CD4-positive, alpha-beta T cell treated with Interleukin-10 for 1 hour (primary cell): ENCODE measurements around the gene RAP1A.

Experiments used
- DNase-seq: peaks from one replicate; pipeline ENCODE4 v3.0.0-alpha.2; 2020

RAP1A gene

DNA sequence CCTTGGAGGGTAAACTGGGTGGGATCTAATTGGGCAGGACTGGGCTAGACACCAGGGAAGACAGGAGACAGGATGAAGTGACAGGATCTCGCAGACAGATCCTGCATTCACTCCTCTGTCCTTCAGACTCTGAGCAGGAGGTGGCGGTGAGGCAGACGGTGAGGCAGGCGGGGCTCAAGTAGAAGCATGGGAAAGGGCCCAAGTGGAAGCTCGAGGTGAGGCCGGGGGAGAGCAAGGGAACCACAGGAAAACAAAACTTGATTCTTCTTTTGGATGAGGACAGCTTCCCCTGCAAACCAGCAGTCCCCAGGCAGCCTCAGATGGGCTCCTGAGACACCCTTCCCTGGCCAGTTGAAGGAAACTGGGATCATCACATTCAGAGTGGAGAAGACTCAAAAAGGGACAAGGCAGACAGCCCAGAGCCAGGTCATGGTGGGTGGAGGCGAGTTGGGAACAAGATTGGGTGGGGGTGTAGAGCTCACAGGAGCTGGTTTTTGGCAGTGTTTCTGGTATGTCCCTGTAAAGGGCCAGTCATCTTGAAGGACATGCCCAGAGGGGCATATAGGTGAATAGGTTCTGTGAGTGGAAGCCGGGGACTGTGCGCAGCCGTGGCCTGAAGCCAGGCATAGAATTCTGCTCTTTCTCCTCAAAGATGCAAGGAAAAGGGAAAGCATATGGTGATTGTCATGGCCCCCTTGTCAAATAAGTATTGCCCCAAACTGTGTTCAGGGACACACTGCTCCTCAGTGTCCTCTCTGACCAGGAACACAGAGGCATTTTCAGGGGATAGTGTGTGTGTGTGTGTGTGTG is 101.6 kb downstream of the RAP1A start:
- no peak for DNase-seq

DNA sequence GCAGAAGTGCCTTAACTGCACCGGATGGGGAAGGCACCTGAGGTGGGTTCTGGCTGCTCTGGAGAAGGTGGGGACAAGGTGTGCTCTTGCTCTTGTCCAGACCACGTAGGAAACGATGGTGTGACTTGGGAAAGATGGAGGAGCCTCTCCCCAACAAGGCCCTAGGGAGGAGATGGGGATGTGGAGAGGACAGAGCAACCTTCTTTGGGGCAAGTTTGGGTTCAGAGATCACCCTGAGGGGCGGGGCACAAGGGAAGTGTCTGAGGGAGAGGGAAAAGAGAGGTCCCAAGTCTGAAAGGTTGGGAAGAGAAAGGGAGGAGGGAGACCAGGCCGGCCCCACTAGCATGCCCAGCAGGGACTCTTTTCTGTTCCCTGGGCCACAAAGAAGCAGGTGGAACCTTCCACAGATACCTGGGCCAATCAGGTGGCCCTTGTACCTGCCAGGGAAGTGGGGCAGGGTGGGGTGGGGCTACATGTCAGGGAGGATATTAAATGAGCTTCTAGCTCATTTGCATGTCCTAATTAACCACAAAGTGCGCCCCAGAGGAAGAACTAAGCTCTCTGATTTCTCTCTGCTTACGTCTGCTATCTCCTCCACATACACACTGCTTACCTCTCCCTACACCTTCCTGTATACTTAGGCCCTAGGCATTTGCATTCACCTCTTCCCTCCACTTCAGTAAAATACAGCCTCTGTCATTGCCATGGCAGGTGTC is 103.7 kb downstream of the RAP1A start:
- peak; percentile 53 for DNase-seq

DNA sequence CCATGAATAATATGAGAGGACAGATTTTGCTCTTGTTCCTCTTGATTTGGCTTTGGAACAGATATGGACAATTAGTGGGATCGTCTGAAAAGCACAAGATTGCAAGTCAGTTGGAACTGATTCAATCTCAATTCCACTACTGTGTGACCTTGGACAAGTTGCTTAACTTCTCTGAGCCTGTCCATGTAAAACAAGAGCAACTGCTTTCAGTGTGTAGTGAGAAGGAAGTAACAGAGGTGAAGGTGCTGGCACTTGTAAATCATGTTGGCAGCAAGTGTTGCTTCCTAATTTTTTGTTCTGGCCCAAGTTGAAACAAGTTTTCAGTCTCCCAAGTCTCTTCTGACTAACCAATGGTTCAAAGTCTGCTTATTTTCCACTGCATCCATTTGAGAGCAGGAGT is 104.3 kb downstream of the RAP1A start:
- DNase-seq: no peak

GRCh38 chr1:111725192-111725591 is 105.6 kb downstream of the RAP1A start:
- no peak for DNase-seq

DNA sequence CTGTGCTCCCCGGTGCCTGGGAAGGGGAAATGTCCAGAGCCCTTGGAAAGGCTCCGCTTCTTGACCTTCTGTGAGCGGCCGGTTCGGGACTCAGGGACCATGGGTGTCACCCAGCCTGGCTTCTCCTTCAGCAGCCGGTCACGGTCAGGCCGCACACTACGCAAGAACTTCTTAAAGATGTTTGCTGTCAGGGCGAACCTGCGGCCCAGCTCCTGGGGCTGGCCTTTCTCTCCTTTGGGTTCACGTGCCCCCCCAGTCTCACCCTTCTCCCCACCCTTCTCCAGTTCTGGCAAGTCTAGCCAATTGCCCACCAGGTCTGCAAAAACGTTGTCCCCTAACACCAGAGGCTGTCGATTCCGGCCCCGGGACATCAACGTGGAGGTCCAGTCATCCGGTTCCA is 107.5 kb downstream of the RAP1A start:
- DNase-seq: no peak

DNA sequence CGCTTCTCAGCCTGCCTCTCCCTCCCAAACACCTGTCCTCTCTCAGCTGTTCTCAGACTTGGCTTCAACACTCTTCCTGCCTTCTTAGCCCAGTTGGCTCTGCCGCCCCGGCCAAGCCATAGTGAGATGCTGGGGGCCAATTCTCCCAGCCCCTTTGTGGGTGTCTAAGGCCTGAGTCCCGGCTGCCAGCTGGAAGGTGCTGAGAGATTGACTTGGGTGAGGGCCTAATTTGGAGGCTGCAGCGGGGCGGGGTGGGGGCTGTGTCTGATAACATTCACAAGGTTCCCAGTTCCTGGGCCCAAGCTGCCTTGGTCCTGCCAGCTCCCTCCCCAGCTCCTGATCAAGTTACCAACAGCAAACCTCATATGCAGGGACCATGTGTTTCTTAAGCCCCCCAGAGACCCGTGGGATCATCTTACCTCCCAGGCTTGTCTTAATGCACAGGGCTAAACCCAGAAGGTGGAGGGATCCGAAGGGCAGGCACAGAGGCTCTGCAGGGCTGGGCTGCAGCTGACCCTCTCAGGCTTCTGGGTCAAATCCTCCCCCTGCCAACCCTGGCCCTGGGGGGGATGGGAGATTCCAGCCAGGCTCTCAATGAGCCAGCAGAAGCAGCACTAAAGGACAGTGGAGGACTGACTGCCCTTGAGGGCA is 109.8 kb downstream of the RAP1A start:
- DNase-seq: no peak

GRCh38 chr1:111729946-111730681 is 110.5 kb downstream of the RAP1A start:
- DNase-seq: no peak

- DNase-seq: no peak
These were observed 111.1 kb downstream of the RAP1A start for GRCh38 chr1:111730706-111731105.

DNA sequence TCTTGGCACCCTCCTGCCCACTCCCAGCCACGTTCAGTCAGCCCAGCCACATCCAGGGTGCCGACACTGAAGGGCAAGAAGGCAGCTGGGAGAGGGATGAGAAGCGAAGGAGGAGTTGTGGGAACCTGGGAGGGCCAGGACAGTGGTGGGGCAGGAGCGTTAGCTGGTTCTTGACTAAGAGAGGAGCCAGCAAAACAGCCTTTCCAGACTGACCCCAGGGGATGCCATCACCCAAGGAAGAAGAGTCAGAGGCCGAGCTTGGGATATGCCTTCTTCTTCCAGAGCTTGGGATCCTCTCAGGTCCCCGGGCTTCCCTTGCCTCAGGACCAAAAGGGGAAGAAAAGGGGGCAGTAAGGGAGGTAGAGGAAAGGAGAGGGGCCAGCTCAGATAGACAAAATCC is 112.4 kb downstream of the RAP1A start:
- DNase-seq: no peak

GRCh38 chr1:111732718-111733117 is 113.1 kb downstream of the RAP1A start:
- no peak for DNase-seq

GRCh38 chr1:111733183-111733991 is 113.8 kb downstream of the RAP1A start:
- DNase-seq: peak; percentile 21

DNA sequence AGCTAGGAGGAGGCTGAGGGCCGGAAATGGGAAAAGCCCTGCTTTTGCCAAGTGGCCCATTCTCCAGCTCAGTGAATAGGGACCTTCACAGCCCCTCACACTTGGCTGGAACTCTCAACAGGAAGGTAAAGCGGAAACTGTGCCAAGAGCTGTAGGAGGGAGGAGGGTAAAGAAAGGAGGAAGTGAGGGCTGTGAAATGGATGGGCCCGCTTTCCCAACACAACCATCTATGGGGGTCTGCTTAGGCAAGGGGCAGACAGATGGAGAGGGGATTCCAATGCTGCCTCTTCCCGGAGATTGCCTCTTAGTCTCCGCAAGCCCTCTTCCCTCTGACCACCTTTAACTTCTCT is 114.4 kb downstream of the RAP1A start:
- DNase-seq: no peak

DNA sequence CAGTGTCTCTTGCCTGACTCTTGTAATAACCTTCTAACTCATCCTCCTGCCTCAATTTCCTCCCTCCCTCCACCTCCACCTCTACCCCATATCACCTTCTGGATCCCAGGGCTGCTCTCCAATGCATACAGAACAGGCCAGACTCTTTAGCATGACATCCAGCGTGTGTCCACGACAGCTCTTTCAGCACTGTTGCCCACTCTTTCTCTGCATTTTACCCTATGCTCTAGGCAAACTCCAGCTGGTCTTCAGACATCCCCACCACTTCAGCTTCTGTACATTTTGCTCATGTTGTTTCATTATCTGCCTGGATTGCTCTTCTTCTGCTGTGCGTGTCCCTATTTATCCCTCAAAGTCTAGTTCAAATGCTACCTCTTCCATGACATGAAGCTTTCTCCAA is 114.8 kb downstream of the RAP1A start:
- no peak for DNase-seq

DNA sequence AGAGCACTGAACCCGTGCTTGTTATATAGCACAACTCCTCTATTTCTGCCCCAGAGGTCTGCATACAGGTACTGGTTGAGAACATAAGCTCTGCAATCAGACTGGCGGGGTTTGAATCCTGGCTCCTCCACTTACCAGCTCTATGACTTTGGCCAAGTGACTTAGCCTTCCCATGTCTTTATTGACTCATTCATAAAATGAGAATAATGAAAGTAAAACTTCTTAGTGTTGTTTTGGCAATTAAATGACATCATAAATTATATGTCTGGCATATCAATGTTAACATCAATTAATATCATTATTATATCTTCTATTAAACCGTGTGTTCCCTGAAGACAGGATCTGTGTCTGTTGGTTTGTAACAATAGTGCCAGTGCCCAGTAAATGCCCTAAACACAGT is 115.3 kb downstream of the RAP1A start:
- no peak for DNase-seq

DNA sequence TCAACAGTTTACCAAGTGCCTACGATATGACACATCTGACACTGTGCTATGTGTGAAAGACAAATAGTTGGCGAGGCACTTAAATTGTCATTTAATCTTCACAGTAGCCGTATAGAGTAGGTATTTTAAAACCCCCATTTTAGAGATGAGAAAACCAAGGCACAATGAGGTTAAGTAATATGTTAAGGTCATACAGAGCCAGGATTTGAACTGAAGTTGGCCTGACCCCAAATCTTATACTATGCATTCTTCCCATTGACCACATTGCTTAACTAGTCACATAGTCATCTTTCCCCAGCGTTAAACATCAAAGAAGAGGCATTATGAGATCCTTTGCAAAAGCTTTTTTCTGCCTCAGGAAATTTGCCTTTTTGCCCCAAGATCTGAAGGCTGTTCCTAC is 115.7 kb downstream of the RAP1A start:
- DNase-seq: no peak

DNA sequence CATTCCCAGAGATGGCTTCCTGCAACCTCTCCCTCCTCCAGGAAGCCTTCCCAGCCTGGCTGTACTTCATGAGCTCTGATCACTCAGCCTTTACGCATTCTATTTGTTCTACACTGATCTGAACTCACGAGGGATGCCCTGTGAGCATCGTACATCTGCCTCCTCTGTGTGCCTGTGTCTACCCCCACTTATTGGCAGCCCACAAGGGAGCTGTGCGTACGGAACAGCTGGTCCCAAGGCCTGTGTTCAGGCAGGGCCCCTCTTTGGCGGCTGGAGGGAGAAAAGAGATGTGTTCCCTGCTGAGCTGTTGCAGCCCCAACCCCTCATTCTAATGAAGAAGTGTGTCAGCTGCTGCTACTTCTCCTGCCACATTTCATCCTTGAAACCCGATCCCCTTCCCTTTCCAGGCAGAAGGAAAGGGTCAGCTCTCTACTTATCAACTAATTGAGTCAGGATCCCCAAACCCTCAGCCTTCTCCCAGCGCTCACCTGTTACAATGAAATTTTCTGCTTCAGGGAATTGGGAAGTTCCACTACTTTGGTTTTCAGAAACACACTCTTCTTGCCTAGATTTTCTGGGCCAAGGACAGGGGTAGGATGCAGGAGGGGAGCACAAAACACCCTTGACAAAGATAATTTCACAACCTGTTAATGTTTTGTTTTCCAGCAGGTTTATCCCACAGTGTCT is 116.4 kb downstream of the RAP1A start:
- no peak for DNase-seq

DNA sequence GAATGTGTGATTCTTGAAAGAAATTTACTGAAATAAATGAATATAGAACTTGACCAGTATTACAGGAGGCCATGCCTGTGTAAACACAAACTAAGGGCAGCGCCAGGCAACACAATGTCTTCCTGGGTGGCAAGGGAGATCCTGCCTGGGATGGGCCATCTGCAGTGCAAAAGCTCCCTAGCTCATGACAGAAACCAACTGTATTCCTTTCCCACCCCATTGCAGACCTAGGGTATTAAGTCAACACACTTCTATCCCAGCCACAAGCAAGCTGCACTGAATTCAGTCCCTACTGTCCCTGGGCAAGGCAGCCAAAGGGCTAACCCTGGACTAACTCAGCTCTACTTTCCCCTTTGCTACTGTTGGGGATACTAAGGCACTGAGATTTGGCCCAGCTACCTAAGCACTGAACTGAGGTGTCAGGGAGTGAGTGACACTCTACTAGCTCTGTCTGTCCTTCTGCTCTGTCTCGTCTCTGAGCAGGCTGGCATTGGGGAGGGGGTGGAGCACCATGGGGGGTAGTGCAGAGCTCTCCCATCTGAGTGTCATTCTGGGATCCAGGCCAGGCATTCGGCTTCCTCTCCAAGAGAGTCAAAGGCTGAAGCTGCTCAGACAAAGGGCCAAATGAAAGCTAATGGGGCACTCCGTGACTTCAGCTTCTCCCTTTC is 117.1 kb downstream of the RAP1A start:
- DNase-seq: no peak

GRCh38 chr1:111737216-111738132 is 117.9 kb downstream of the RAP1A start:
- no peak for DNase-seq

DNA sequence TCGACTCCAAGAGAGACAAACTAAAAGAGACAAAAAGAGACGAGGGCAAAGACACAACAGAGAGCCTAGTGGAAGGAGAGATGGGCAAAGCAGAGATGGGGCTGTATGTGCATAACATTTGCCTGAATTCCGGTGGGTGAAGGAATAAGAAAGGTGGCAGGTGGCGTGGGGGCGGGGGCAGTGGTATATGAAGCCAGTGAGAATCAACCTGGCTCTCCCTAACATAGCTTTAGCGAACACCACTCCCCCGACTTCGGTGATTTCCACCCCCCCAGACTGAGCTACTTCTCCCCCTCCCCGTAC is 118.5 kb downstream of the RAP1A start:
- no peak for DNase-seq

DNA sequence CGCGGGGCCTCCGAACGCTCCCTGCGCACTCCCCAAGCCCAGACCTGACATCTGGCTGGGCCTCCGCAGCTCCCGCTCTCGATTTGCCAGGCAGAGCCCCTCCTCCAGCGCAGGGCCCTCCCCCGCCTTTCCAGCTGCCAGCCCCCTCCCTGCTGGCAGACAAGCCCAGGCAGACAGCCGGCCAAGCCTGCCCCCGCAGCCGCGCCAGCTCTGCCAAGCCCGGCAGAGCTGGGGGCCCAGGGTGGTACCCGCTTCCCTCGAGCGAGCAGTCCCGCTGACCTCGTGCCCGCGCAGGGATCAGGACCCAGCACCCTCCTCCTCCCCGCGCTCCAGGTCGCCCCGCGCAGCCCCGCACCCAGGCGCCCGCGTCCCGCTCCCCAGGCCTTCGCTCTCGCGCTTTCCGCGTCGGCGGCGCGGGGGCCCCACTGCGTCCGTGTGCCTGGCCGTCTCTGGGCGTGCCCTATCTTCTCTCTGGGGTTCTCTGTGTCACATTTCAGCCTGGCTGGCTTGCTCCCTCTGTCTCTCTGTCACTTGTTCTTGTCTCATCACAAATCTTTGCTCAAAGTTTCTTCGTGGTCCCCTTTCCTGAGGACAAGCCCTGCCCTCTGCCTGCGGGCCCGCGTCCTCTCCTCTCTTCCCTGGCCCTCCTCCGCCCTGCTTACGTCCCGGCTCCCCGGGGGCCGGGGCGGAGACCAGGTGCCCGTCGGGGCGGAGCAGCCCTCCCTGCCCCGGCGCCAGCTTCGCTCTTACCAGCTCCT is 119.0 kb downstream of the RAP1A start:
- peak; percentile 53 for DNase-seq
